HG02840 (cell line): ENCODE results near the gene MATN4.

Experiments
- ATAC-seq: cut with Tn5 transposase; IDR thresholded peaks from one replicate; pipeline ENCODE4 v1.9.1; 2021; ENCODE audit warnings: mild to moderate bottlenecking, moderate library complexity, moderate number of reproducible peaks; ENCODE audit not compliant: unreplicated experiment, low FRiP score

Gene MATN4

DNA sequence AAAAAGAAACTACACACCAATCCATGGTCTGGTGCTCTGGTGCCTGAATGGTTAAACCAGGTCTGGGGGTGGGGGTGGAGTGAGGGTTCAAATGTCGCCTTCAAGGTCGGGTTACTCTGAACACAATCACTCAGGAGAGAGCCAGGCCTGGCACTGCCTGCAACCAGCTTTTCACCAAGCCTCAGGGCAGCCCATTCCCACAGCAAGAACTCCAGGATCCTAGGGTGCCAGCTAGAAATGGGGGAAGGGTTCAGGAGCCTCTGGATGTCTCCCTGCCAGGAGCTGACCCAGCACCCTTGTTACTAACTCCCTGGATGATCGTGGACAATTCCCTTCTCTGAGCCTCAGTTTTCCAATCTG lies 33.5 kb upstream of the MATN4 start:
- ATAC-seq = no peak

DNA sequence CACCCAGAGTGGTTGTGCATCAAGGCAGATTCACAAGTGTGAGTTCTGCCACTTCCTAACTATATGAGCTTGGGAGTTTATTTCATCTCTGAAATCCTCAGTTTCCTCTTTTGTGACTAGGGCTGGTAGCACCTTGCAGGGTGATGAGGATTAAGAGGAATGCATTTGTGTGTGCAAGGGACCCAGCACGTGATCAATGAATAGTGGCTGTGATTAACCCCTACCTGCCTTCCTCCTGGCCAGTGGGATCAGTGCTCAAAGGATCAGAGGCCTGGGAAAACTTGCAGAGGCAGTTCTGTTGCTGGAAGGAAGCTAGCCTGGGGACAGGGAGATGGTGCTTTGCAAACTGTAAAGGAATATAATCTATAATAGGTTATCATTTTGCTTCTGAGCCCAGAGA lies 32.9 kb upstream of the MATN4 start:
- no peak for ATAC-seq

DNA sequence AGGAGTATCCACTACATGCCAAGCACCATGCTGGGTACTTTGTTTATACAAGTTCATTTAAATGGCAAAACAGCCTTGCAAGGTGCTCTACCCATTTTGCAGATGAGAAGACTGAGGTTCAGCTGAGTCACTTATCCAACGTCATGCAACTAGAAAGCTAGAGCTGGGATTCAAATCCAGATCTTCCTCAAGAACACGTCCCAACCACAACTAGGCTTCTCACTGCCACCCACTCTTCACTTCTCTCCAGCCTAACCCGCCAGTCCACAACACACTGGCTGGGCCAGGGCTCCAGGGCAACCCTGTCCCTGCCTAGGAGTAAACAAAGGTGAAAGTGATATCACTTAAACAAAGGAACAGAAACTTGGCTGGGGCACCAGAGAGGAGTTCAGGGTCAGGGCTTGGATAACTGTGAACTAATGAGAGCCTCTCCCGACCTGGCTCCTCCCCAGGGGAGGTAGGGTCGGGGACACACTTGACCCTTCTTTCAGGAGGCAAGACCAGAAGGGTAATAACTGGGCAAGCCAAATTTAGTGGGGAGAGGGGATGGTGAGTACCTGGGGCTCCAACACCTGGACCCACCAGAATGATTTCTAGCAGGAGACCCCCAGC lies 32.2 kb upstream of the MATN4 start:
- no peak for ATAC-seq

GRCh38 chr20:45339799-45340198 lies 31.7 kb upstream of the MATN4 start:
- no peak for ATAC-seq

DNA sequence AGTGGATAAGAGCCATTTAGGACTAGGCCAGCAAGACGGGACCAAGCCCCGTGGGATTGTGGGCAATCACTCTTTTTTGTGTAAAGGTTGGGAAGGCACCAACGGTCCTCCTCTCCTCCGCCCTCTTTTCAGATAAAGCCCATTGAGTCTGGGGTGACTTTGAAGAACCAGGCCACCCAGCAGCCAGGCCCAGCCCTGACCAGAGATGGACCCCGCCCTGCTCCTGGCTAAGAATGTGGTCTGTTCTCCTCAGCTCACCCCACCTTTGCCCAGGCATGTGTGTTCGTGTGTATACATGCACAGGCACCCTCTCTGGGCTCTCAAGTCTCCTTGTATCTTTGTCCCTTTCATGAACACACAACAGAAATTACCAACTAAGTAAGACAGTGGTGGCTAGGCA lies 31.0 kb upstream of the MATN4 start:
- no peak for ATAC-seq

GRCh38 chr20:45338121-45339030 lies 30.3 kb upstream of the MATN4 start:
- ATAC-seq = no peak

DNA sequence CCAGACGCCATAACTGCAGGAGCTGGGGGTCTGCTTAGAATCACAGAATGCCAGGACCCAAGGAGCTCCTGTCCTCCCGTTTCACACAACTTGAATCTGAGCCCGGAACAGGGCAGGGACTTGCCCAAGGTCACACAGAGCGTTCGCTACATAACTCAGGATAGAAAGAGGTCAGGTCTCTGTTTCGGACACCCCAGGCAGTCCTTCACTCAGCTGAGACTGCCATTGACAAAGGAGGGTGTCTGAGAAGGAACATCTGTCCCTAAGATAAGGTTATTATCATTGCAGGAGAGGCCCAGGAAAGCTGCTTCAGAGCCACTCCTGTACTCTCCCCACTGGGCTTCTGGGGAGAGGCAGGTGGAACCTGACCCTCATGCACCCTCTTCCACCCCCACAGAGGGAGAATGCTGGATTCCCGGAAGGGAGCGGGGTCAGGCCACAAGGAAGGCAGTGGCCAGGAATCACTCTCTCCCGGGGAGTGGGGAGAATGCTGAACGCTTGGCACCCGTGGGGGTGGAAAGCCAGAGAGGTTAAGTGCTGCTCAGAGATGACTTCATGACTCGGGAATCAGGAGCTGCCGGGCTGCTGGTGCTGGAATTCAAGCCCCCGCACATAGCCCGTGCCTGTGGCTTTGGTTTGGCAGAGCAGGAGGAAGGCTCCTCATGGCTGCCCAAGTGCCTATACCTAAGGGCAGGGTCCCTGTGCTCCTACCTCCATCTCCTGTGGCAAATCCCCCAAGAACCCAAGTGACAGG lies 29.4 kb upstream of the MATN4 start:
- no peak for ATAC-seq

DNA sequence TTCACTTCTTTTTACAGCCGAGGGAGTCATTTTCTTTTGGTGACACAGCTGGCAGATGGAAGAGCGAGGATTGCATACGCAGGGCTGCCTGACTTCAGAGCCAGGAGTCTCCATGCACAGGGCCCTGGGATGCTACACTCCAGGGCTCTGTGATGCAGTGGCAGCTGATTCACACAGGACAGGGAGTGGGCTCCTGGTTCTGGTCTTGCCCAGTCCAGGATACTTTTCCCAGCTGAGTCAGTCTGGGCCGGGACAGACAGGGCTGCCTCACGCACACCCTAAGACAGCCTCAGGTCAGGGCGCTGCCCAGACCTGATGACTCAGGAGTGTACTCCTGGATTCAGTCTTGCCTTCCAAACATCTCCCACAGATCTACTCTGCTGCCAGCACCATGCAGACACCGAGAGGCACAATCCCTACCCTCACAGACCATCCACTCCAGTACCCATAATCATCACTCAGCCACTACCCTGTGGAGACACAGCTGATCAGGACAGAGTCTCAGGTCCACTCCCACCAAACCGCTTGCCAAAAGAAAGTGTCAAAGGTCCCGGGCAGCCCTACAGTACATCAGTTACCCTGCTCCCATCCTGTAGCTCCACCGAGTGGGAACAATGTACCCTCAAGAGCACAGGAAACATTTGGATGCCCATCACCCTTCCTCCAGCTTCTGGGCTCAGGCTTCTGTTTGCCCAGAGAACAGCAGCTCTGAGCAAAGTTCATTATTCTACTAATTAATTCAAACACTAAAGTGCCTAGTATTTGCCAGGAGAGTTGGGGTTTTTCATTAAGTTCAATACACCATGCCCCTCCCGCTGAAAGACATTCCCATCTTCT lies 28.6 kb upstream of the MATN4 start:
- no peak for ATAC-seq

GRCh38 chr20:45330476-45330875 lies 22.4 kb upstream of the MATN4 start:
- no peak for ATAC-seq

DNA sequence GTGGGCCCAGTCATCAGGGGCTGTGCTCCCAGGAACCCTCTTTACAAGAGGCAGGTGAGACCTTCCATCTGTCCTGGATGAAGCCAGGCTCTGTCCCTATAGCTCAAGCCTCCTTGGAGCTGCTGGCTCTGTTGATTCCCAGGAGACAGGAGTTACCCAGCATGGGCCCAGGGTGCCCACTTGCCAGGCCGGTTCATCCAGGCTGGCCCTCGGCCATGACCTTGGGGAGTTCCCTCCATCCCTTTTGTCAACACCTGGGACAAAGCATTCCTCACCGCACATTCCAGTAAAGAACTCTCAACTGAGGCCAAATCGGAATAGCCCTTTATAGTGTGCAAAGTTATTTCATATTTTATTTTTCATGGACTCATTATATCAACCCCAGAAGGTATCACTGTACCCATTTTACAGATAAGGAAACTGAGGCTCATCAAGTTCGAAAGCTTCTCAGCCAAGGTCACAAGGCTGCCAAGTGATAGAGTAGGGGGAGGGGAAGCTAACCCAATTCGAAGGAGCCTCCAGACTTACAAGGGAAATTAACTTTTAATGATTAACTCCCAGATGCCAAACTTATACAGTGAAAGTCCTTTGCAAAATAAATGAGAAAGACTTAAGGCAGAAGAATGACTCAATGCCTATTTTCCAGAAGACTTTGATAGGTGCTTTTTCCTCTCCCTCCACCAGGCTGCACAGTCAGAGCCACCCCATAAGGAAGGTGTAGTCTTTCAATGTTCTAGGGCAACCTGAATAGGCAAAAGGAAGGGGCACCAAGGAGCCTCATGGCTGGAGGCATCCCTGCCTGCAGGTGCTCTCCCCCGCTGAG lies 21.6 kb upstream of the MATN4 start:
- no peak for ATAC-seq

GRCh38 chr20:45328451-45328850 lies 20.4 kb upstream of the MATN4 start:
- no peak for ATAC-seq

- ATAC-seq = no peak
Measured at GRCh38 chr20:45325371-45325770, 17.3 kb upstream of the MATN4 start.

GRCh38 chr20:45323731-45324130 lies 15.6 kb upstream of the MATN4 start:
- no peak for ATAC-seq

- ATAC-seq = no peak
Measured at GRCh38 chr20:45322952-45323383, 14.9 kb upstream of the MATN4 start.

DNA sequence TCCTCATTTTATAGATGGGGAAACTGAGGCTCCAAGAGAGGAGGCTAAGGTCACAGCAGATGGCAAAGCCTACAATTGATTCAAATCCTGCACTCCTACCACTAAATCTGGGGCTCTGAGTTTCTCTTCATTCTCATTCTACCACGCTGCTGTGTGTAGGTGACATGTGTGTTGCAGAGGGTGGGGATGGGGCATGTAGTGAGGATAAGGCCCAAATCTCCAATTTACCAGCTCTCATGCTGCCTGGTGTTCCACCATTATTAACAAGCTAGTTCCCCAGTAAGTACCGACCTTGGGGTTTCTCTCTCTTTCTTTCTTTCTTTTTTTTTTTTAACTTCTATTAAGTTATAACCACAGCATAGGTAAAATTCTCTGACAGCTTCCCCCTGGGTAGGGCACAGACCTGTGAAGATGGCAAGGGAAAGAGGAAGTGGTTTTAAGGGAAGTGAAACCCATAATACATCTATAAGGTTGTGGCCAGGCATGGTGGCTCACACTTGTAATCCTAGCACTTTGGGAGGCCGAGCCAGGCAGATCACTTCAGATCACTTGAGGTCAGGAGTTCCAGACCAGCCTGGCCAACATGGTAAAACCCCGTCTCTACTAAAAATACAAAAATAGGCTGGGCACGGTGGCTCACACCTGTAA lies 13.0 kb upstream of the MATN4 start:
- ATAC-seq = no peak

DNA sequence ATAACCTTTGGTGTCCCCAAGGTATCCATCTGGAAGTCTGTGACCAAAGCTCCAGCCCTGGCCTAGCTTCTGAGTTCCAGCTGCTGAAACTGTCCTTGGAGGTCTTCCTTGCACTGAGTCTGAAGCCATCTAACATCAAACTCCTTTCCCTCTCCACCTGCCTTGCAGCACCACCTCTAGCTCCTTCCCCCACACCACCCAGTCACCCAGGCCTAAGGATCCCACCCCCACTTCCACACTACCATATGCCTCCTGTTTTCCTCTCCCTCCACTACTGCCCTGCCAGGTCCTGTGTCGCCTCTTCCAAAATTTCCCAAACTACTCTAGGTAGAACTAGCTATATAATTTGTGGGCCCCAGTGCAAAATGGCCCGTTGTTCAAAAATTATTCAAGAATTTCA lies 10.8 kb upstream of the MATN4 start:
- ATAC-seq = no peak

DNA sequence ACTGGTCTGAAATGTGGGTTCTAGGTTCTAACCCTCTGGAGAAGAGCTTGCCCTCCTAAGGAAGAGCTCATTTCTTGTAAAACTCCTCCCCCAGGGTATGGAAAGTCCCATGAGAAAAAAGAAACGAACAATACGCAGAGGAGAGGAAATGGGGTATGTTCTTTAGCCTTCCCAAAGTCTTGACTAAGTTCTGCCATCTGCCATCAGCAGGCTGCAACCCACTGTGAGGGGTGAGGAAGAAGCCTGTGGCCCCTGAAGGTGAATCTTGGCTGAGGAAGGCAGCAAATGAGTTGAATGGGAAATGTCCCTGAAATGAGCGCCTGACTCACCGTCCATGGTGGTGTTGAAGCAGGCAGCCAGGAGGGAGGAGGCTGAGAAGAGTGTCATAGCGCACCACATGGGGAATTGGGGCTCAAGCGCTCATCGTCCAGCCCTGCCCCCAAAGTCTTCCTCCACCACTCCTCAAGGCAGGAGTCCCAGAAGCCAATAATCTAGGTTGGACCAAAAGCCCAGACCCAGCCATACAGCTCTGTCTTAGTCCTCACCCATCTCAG lies 10.4 kb upstream of the MATN4 start:
- ATAC-seq = no peak

DNA sequence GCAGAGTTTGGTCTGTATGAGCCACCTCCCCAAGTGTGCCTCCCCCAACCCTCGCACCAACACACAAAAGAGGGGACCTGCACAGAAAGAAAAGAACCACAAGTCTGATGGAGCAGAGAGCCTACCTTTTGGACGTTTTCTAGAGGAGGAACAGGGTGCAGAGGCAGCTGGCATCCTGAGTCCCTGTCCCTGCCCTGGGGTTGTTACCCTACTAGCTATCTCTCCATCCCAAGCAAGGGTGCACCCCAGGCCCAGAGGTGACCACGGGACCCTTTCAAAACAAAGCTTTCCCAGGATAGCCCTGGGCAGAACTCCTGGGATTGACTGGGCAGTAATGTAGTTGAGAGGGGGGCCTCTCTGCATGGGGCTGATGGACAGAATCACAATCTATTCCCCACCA lies 9.7 kb upstream of the MATN4 start:
- ATAC-seq = no peak
